HepG2 (cell line): ENCODE results near the gene SLCO2B1. TPM values are rescaled to one million over a fixed set of nuclear protein-coding genes. Genes with fewer than 3 reads are reported as not detected.

Experiments used
- DNMT1 ChIP-seq: sonication (generic); formaldehyde crosslinking; IDR thresholded peaks from 2 replicates; pipeline ENCODE4 v1.5.1; 2020; ENCODE audit warnings: mild to moderate bottlenecking, missing genetic modification reagents
- ELF1 ChIP-seq: sonication (generic); formaldehyde crosslinking; IDR thresholded peaks from 2 replicates; pipeline ENCODE4 v1.4.0; 2020; ENCODE audit warnings: missing genetic modification reagents
- ELF3 ChIP-seq: IDR thresholded peaks from 2 replicates; pipeline ENCODE4 v1.6.1; 2016; ENCODE audit warnings: missing genetic modification reagents, missing compliant biosample characterization
- HNF4G ChIP-seq, 2 experiments: sonication (generic) in 1 of 2; formaldehyde crosslinking in 1 of 2; IDR thresholded peaks; 2 replicates each; pipeline versions ENCODE4 v1.4.0 to v1.6.1; 2011 to 2020; ENCODE audit warnings: borderline replicate concordance in 2 of 2, low read depth in 2 of 2, mild to moderate bottlenecking in 2 of 2, low read length in 1 of 2, missing genetic modification reagents in 1 of 2, moderate library complexity in 1 of 2
- KDM3A ChIP-seq: IDR thresholded peaks from 2 replicates; pipeline ENCODE4 v1.6.1; 2018; ENCODE audit warnings: low read depth, missing compliant biosample characterization
- KLF16 ChIP-seq, 2 experiments: sonication (generic) in 1 of 2; formaldehyde crosslinking in 1 of 2; IDR thresholded peaks; 2 replicates each; pipeline versions ENCODE4 v1.6.1 to v1.8.0; 2016 to 2023; ENCODE audit warnings: missing genetic modification reagents in 2 of 2, missing compliant biosample characterization in 1 of 2
- MIER2 ChIP-seq: IDR thresholded peaks from 2 replicates; pipeline ENCODE4 v1.6.1; 2016; ENCODE audit warnings: missing biosample characterization, missing genetic modification reagents
- NFKBIZ ChIP-seq: IDR thresholded peaks from 2 replicates; pipeline ENCODE4 v1.6.1; 2018; ENCODE audit warnings: missing genetic modification reagents, missing compliant biosample characterization
- NR2F1 ChIP-seq, 2 experiments: fragments of 450-650 bp in 1 of 2; formaldehyde crosslinking in 1 of 2; IDR thresholded peaks; 2 replicates each; pipeline versions ENCODE4 v1.5.0 to v1.6.1; 2016 to 2020; ENCODE audit warnings: mild to moderate bottlenecking in 1 of 2, missing compliant biosample characterization in 1 of 2, missing genetic modification reagents in 1 of 2, moderate library complexity in 1 of 2
- ONECUT2 ChIP-seq: sonication (generic); formaldehyde crosslinking; IDR thresholded peaks from 2 replicates; pipeline ENCODE4 v1.4.0; 2020; ENCODE audit warnings: missing genetic modification reagents
- POLR2A ChIP-seq, 2 experiments: IDR thresholded peaks; 2 replicates each; pipeline ENCODE4 v1.6.1; 2011; ENCODE audit warnings: low read depth in 2 of 2, low read length in 2 of 2, mild to moderate bottlenecking in 1 of 2, moderate library complexity in 1 of 2; ENCODE audit not compliant: insufficient read depth in 1 of 2
- PTBP1 ChIP-seq: fragments of 200-400 bp; formaldehyde crosslinking; IDR thresholded peaks from 2 replicates; pipeline ENCODE4 v1.6.1; 2018; ENCODE audit warnings: low read length, low read depth; ENCODE audit not compliant: poor library complexity, severe bottlenecking
- RXRB ChIP-seq: IDR thresholded peaks from 2 replicates; pipeline ENCODE4 v1.6.1; 2016; ENCODE audit warnings: borderline replicate concordance, missing genetic modification reagents, missing compliant biosample characterization
- SAP130 ChIP-seq: IDR thresholded peaks from 2 replicates; pipeline ENCODE4 v1.6.1; 2016; ENCODE audit warnings: low read depth
- TCF12 ChIP-seq, 2 experiments: fragments of 450-650 bp in 1 of 2; sonication (generic) in 1 of 2; formaldehyde crosslinking in 1 of 2; IDR thresholded peaks; 2 replicates each; pipeline versions ENCODE4 v1.6.1 to v1.8.0; 2017 to 2022; ENCODE audit warnings: antibody characterized with exemption in 1 of 2, mild to moderate bottlenecking in 1 of 2, missing genetic modification reagents in 1 of 2, moderate library complexity in 1 of 2
- TEAD3 ChIP-seq: optimal IDR thresholded peaks from 2 replicates; pipeline ENCODE3; 2016; ENCODE audit warnings: borderline replicate concordance
- YEATS2 ChIP-seq: sonication (generic); formaldehyde crosslinking; IDR thresholded peaks from 2 replicates; pipeline ENCODE4 v1.4.0; 2020; ENCODE audit warnings: missing genetic modification reagents, borderline replicate concordance
- ZFP82 ChIP-seq: sonication (generic); formaldehyde crosslinking; IDR thresholded peaks from 2 replicates; pipeline ENCODE4 v1.5.1; 2020; ENCODE audit warnings: mild to moderate bottlenecking, missing genetic modification reagents, borderline replicate concordance
- ZFYVE20 ChIP-seq: sonication (generic); formaldehyde crosslinking; IDR thresholded peaks from 2 replicates; pipeline ENCODE4 v1.8.0; 2023; ENCODE audit warnings: low read depth, mild to moderate bottlenecking, moderate library complexity, missing genetic modification reagents, borderline replicate concordance
- ZMAT3 ChIP-seq: sonication (generic); formaldehyde crosslinking; conservative IDR thresholded peaks from 2 replicates; pipeline ENCODE4 v1.7.0; 2021; ENCODE audit warnings: missing genetic modification reagents
- ZNF441 ChIP-seq: sonication (generic); formaldehyde crosslinking; IDR thresholded peaks from 2 replicates; pipeline ENCODE4 v1.7.0; 2021; ENCODE audit warnings: missing genetic modification reagents, borderline replicate concordance
- ZNF747 ChIP-seq: sonication (generic); formaldehyde crosslinking; IDR thresholded peaks from 2 replicates; pipeline ENCODE4 v1.8.1; 2023; ENCODE audit warnings: missing genetic modification reagents, mild to moderate bottlenecking, borderline replicate concordance
- polyA plus RNA-seq, 8 experiments: library from polyadenylated mRNA; depleted of rRNA in 3 of 8; stranded (reverse) in 7 of 8; unstranded in 1 of 8; fragments of >200 nt; fragmentation: Illumina TruSeq in 4 of 8; extraction: Trizol in 4 of 8; gene quantifications; 2 replicates each; pipeline versions ENCODE4 v1.2.1 to v1.2.3, GENCODE V29; 2011 to 2016; ENCODE audit warnings: low read depth in 4 of 8, missing spikeins in 1 of 8, mixed read lengths in 1 of 8; ENCODE audit not compliant: insufficient read depth in 1 of 8
- total RNA-seq, 5 experiments: library from RNA; depleted of rRNA; stranded (reverse); fragments of >200 nt; fragmentation: Illumina TruSeq; extraction: Trizol; gene quantifications; 2 replicates each; pipeline ENCODE4 v1.2.3, GENCODE V29; 2016; ENCODE audit warnings: low read depth in 1 of 5
- TF ChIP-seq, protein P1 (sequence below): sonication (generic); formaldehyde crosslinking; IDR thresholded peaks from 2 replicates; pipeline ENCODE4 v1.5.1; 2020; ENCODE audit warnings: mild to moderate bottlenecking, moderate library complexity, missing genetic modification reagents

Gene SLCO2B1
- total and polyA plus RNA-seq, 2 of the 13 experiments (the other 11 are each of a cell fraction or from before 2014, with no cell fraction given), result 15.3 to 19.8 TPM

DNA sequence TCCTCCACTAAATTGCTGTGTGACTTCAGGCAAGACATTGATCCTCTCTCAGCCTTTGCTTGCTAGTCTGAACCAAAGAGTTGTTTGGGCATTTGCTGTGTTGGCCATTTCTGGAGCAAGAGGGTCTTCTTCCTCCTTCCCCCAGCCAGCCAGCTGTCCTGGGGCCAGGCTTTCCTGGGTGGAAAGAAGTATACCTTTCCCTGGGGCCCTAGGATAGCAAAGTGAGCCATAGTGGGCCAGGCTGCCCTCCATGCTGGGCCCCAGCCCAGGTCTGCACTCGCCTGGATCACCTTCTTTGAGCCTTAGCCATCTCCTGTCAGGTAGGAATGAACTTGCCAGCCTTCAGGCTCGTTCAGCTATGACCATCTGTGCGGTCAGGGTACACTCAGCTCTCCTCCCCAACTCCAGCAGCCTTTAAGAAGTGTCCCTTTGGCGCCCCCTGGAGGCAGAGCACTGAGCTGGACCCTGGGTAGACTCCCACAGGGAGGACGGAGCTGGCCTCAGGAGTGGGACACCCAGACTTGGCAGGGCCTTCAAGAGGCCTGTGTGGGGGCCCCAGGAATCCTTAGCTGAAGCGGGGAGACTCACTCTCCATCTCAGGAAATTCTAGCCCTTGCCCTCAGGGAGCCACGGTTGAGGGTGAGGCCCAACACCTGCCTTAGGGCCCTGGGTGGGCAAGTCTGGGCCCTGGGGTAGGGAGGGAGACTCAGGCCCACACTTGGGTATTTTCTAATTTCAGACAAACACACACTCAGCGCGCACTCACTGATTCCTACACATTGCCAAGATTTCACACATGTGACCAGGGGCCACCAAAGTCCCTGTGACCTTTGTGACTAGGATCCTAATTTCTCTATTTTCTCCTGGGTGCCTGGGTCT is 54.0 kb downstream of the SLCO2B1 start (continued):
- TF ChIP-seq NFKBIZ, result 0 out of 2 replicates have a peak, but pooled peaks have one; percentile 19
- TF ChIP-seq YEATS2, result peak; percentile 37; the same call in 1 of the 2 replicates
- peak; percentile 48 for TF ChIP-seq SAP130
- peak; percentile 66 for TF ChIP-seq TEAD3 (CRISPR knock-in tag)
- TF ChIP-seq HNF4G (IDR thresholded peaks at IDR 0.05; ENCODE audit: borderline replicate concordance, low read depth, low read length), result peak; percentile 47; the same call in 1 of the 2 replicates
- TF ChIP-seq HNF4G (CRISPR knock-in tag; IDR thresholded peaks at IDR 0.05; ENCODE audit: borderline replicate concordance, low read depth), result peak; percentile 50
- TF ChIP-seq ZMAT3, result no peak
- 0 out of 2 replicates have a peak, but pooled peaks have one; percentile 17 for TF ChIP-seq DNMT1 (CRISPR knock-in tag)
- no peak for TF ChIP-seq KDM3A
- peak in 1 of 2 experiments; percentile 66; a peak in 1 of 4 replicates for TF ChIP-seq KLF16 (CRISPR knock-in tag; IDR thresholded peaks at IDR 0.05)
- no peak for TF ChIP-seq TCF12 (IDR thresholded peaks at IDR 0.05)
- TF ChIP-seq TCF12 (CRISPR knock-in tag; IDR thresholded peaks at IDR 0.05), result 0 out of 2 replicates have a peak, but pooled peaks have one; percentile 14
- TF ChIP-seq POLR2A (IDR thresholded peaks at IDR 0.05; ENCODE audit: insufficient read depth in 1 of 2, low read depth in 2 of 2, low read length in 2 of 2), result peak in 1 of 2 experiments; percentile 14; a peak in 1 of 4 replicates
- 0 out of 2 replicates have a peak, but pooled peaks have one; percentile 53 for TF ChIP-seq ZFP82 (CRISPR knock-in tag)
- TF ChIP-seq ONECUT2 (CRISPR knock-in tag), result no peak
- TF ChIP-seq RXRB (CRISPR knock-in tag), result peak; percentile 45
- TF ChIP-seq MIER2 (CRISPR knock-in tag), result peak; percentile 77; the same call in 1 of the 2 replicates
- TF ChIP-seq, protein P1, sequence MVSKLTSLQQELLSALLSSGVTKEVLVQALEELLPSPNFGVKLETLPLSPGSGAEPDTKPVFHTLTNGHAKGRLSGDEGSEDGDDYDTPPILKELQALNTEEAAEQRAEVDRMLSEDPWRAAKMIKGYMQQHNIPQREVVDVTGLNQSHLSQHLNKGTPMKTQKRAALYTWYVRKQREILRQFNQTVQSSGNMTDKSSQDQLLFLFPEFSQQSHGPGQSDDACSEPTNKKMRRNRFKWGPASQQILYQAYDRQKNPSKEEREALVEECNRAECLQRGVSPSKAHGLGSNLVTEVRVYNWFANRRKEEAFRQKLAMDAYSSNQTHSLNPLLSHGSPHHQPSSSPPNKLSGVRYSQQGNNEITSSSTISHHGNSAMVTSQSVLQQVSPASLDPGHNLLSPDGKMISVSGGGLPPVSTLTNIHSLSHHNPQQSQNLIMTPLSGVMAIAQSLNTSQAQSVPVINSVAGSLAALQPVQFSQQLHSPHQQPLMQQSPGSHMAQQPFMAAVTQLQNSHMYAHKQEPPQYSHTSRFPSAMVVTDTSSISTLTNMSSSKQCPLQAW, result peak; percentile 63
- no peak for TF ChIP-seq PTBP1
- TF ChIP-seq ELF3 (CRISPR knock-in tag), result peak; percentile 42; the same call in 1 of the 2 replicates
- 0 out of 4 replicates have a peak, but pooled peaks of 1 of the 2 experiments have one; percentile 14 for TF ChIP-seq NR2F1 (CRISPR knock-in tag; IDR thresholded peaks at IDR 0.05)
- peak; percentile 65; the same call in 1 of the 2 replicates for TF ChIP-seq ZNF441 (CRISPR knock-in tag)
- TF ChIP-seq ZNF747, result no peak
- 0 out of 2 replicates have a peak, but pooled peaks have one; percentile 7 for TF ChIP-seq ELF1
- no peak for TF ChIP-seq ZFYVE20 (CRISPR knock-in tag)
